Muscle of leg (tissue), 11 donors: ENCODE data around the gene VEGFA. TPM values are rescaled to one million over a fixed set of nuclear protein-coding genes. Genes with fewer than 3 reads are reported as not detected.
A peak's percentile ranks its signal among the peaks of the same experiment; 100 is the strongest.

Source experiments
- DNase-seq: peaks from one replicate; pipeline ENCODE4 v3.0.0; 2013
- H3K27ac ChIP-seq: one replicate; pipeline ENCODE4 v1.5.1; 2013; ENCODE audit warnings: mild to moderate bottlenecking, low read length, control low read depth
- H3K27me3 ChIP-seq: one replicate; pipeline ENCODE4 v1.6.1; 2013; ENCODE audit warnings: low read length; ENCODE audit not compliant: control insufficient read depth, insufficient read depth
- H3K36me3 ChIP-seq: one replicate; pipeline ENCODE4 v1.6.1; 2013; ENCODE audit warnings: low read length; ENCODE audit not compliant: control insufficient read depth, insufficient read depth
- H3K4me1 ChIP-seq: one replicate; pipeline ENCODE4 v1.6.1; 2013; ENCODE audit warnings: low read length; ENCODE audit not compliant: control insufficient read depth, insufficient read depth
- H3K4me3 ChIP-seq: one replicate; pipeline ENCODE4 v1.5.1; 2013; ENCODE audit warnings: low read length, control low read depth
- H3K9me3 ChIP-seq: replicated peaks from 2 replicates; pipeline ENCODE4 v1.6.1; 2013; ENCODE audit warnings: low read depth, low read length; ENCODE audit not compliant: control insufficient read depth
- WGBS: methylation state at CpG from one replicate; pipeline ENCODE4 v1.1.5; 2013; ENCODE audit warnings: missing lambda C conversion rate; ENCODE audit not compliant: insufficient coverage; 5-methylcytosine and 5-hydroxymethylcytosine counted together
- polyA plus RNA-seq, 8 donors: library from polyadenylated mRNA; unstranded; fragments of 120-200 nt; gene quantifications; one replicate each; pipeline versions ENCODE4 v1.2.1 to v1.2.3, GENCODE V29; 2013; ENCODE audit warnings: inconsistent platforms in 1 of 8, low replicate concordance in 1 of 8; ENCODE audit not compliant: insufficient read length in 8 of 8, insufficient read depth in 1 of 8
- total RNA-seq: library from RNA; stranded (reverse); fragments of 120-200 nt; gene quantifications from one replicate; pipeline ENCODE4 v1.2.4, GENCODE V29; 2013

The VEGFA gene
- total and polyA plus RNA-seq, 9 donors, result 59.4 to 89.9 (median 70.1) TPM

DNA sequence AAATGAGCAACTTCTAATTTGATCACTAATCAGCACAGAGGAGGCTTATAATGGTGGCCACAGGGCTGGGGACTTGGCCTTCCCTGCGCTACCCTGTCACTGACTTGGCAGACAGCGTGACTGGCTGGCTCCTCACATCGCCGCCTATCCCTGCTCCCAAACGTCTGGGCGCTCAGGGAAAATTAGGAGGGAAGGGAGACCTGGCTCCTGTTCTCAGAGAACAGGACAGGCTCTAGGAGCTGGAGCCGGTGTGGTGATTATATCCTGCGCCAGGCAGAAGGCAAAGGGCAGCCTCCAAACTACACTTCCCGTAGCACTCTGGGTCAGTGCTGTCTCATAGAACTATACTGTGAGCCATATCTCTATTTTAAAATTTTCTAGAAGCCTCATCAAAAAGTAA is 53.4 kb downstream of the VEGFA start:
- 68% methylated on average over 8 of the region's 9 CpGs for WGBS
- no peak overlapping the region for H3K27ac ChIP-seq
- H3K9me3 ChIP-seq, result no peaks in the 10 kb centered on the region
- no peaks in the 10 kb centered on the region for H3K4me1 ChIP-seq
- DNase-seq, result no peak
- H3K36me3 ChIP-seq, result no peaks in the 10 kb centered on the region
- H3K4me3 ChIP-seq, result no peak overlapping the region
- no peaks in the 10 kb centered on the region for H3K27me3 ChIP-seq

DNA sequence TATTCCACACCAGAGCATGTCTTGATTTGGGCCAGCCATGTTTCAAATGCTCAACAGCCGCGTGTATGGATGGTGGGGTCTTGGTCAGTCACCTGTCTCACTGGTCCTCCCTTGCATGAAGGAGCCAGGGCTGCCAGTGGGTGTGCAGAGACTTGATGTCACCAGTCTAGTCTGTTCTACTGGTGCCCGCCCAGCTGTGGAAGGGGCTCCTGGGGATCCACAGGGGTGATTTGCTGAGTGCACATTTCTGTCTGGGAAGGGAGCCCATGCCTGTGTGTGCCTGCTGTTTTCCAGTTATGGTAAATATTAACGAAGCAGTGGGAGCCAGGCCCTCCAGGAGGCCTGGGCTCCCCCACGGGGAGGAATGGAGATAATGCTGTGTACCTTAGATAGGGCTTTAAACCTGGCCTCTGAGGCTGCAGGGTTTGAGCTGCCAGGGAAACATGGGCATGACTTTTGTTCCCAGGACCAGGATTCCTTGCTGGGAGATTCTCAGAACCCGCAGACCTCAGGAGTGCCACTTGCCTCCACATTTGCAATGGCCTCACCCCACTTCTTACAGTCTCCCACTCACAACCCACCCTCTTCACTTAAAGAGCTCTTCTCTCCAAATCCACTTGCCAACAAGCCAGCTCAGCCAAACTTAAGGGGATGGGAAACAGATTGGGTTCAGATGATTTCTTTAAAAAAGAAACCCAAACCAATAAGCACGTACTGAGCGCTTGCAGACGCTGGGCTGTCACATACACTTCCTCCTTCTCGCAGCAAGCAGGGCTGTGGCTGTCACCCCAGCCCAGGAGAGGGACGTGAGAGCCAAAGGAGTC is 54.1 kb downstream of the VEGFA start:
- H3K27ac ChIP-seq, result no peak overlapping the region
- no peaks in the 10 kb centered on the region for H3K4me1 ChIP-seq
- H3K27me3 ChIP-seq, result no peaks in the 10 kb centered on the region
- WGBS, result 53% methylated on average over 7 of the region's 11 CpGs
- peak; percentile 37 for DNase-seq
- H3K9me3 ChIP-seq, result no peaks in the 10 kb centered on the region
- no peaks in the 10 kb centered on the region for H3K36me3 ChIP-seq
- H3K4me3 ChIP-seq, result no peak overlapping the region

DNA sequence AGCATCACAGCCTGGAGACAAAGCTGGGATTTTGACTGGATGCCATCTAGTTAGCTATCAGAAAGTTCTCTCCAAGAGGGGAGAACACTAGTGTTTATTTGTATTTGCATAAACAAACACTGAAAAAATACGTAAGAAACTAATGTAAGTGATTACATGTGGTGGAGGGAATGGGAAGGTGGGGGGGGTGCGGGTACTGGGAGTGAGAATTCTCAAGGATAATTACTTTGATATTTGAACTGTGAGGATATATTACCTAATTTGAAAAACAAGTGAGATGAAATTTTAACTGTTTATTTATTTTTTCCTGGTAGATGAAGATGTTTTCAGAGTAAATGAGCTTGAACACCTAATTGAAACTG is 54.7 kb downstream of the VEGFA start:
- no peaks in the 10 kb centered on the region for H3K9me3 ChIP-seq
- no peak overlapping the region for H3K4me3 ChIP-seq
- H3K27ac ChIP-seq, result no peak overlapping the region
- WGBS, result no CpG with 5 or more reads among the region's 2 CpGs
- H3K36me3 ChIP-seq, result no peaks in the 10 kb centered on the region
- H3K4me1 ChIP-seq, result no peaks in the 10 kb centered on the region
- no peak for DNase-seq
- no peaks in the 10 kb centered on the region for H3K27me3 ChIP-seq

DNA sequence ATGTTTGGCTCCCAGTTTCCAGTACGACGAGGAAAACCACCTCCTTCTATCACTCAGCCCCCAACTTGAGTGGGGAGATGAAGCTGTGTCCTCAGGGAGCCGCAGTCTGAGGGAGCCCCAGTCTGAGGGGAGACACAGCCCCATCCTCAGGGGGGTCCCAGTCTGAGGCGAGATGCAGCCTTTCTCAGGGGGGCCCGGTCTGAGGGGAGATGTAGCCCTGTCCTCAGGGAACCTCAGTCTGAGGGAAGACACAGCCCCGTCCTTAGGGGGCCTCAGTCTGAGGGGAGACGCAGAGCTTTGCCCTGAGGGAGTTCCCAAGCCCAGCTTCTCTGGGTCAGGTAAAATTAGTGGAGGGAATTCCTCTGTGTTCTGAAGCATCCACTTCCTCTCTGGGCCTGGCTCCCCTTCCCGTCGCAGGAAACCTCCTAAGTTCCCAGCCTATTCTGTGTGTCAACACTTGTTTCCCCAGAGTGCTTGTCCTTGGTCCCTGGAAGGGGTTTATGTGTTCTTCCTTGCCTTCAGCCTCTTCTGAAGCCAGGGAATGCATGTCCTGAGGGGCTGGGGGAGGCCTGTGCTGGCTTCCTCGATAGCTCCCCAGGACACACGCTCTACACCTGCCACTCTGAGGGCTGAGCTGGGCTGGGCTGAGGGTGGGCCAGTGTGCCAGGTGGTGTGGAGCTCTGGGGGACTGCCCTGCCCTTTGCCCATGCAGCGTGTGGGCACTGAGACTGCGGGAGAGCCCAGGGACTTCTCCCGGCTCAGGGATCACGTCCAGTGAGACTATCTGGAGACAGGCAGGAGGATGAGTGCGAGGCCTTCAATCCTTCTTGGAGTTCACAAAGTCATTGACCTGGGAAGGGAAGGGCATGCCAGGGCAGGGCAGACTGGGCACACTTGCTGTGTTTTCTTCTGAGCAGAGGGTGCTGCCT is 55.4 kb downstream of the VEGFA start:
- no peak overlapping the region for H3K27ac ChIP-seq
- whole genome bisulfite sequencing, result 80% methylated on average over 7 of the region's 16 CpGs

DNA sequence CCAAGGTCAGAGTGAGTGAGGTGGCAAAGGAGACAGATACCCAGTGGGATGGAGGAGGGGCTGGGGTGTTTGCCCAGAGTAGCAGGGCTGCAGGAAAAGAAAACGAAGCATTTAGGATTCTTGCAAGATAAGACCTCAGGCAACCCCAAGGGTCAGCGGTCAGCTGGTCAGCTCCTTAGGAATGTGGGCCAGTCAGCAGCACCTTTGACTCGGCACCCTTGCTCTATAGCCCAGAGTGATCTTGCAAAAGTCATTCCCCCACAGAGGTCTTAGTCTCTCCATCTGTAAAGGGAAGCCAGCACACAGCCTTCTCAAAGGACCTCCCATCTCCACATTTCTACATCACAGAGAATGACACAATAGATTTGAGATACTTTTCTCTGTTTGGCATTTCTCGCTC is 56.7 kb downstream of the VEGFA start:
- WGBS, result 72% methylated on average over 3 of the region's 4 CpGs
- peaks cover 6% of the 10 kb centered on the region for H3K27me3 ChIP-seq
- no peak for DNase-seq
- H3K4me3 ChIP-seq, result no peak overlapping the region
- H3K4me1 ChIP-seq, result no peaks in the 10 kb centered on the region
- no peaks in the 10 kb centered on the region for H3K36me3 ChIP-seq
- no peak overlapping the region for H3K27ac ChIP-seq
- H3K9me3 ChIP-seq, result no peaks in the 10 kb centered on the region

More for the DNA sequence above, 55.4 kb downstream of the VEGFA start:
- no peaks in the 10 kb centered on the region for H3K4me1 ChIP-seq
- H3K27me3 ChIP-seq, result no peaks in the 10 kb centered on the region
- no peaks in the 10 kb centered on the region for H3K9me3 ChIP-seq
- no peaks in the 10 kb centered on the region for H3K36me3 ChIP-seq
- no peak overlapping the region for H3K4me3 ChIP-seq
- DNase-seq, result no peak

DNA sequence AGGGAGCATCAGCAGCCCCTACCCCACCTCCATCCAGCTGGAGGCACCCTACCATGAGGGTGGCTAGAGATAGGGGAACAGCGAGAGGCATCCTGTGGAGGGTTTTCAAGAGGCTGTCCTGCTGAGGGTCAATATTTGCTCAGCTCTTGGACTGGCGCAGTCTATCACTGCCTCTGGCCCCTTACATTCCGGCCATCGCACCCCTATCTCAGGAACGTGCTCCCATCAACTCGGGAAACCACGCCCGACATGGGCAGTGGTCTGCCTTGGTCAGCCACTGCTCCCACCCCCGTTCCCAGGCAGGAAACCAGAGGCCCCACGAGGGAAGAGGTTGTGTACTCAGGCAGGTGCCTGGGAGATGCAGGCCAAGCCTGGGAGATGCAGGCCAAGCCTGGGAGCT is 57.9 kb downstream of the VEGFA start:
- no peaks in the 10 kb centered on the region for H3K9me3 ChIP-seq
- H3K27me3 ChIP-seq, result peaks cover 6% of the 10 kb centered on the region
- H3K4me3 ChIP-seq, result no peak overlapping the region
- no peak for DNase-seq
- H3K4me1 ChIP-seq, result no peaks in the 10 kb centered on the region
- no peak overlapping the region for H3K27ac ChIP-seq
- H3K36me3 ChIP-seq, result no peaks in the 10 kb centered on the region
- 75% methylated on average over 9 of the region's 10 CpGs for WGBS

DNA sequence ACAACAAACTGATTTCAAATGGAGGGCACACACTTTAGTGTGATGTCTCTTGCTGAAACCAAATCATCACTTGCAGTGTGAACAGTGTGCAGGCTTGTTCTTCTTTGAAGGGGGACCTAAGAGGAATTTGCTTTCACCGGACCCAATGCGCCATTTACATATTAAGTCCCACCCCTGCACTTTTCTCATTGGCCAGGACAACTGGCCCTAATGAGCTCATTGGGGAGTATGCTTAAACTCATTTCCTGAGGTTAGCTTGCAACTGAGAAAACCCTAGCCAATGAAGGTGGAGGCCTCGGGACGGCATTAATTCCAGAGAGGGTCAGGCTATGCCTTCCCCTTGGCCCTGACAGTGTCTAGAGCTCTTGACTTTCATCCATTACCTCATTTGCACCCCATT is 58.7 kb downstream of the VEGFA start:
- Histone ChIP-seq H3K27ac (no peak overlapping the region), H3K4me3 (no peak overlapping the region), H3K9me3 (no peaks in the 10 kb centered on the region), H3K4me1 (no peaks in the 10 kb centered on the region), H3K36me3 (no peaks in the 10 kb centered on the region), H3K27me3 (peaks cover 6% of the 10 kb centered on the region)
- DNase-seq, result no peak
- 50% methylated on average over 2 of the region's 4 CpGs for WGBS

DNA sequence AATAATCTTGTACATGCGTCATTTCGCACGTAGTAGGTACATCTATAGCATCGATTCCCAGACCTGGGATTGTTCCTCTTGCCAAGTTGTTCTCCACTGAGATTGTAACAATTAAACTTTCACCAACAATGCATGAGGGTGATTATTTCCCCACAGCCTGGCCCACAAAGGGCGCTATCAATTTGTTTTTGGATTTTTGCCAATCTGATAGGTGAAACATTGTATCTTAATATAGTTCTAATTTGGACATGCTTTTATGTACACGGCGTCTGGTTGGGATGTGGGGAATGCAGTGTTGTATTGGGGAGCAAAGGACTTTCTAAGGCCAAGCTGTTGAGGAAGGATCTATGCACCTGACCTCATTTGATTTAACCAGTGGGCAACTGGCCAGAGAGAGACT is 59.5 kb downstream of the VEGFA start:
- no peak overlapping the region for H3K4me3 ChIP-seq
- H3K27ac ChIP-seq, result no peak overlapping the region
- DNase-seq, result no peak
- 90% methylated on average over 4 of the region's 7 CpGs for WGBS
- no peaks in the 10 kb centered on the region for H3K4me1 ChIP-seq
- peaks cover 6% of the 10 kb centered on the region for H3K27me3 ChIP-seq
- no peaks in the 10 kb centered on the region for H3K36me3 ChIP-seq
- H3K9me3 ChIP-seq, result no peaks in the 10 kb centered on the region

DNA sequence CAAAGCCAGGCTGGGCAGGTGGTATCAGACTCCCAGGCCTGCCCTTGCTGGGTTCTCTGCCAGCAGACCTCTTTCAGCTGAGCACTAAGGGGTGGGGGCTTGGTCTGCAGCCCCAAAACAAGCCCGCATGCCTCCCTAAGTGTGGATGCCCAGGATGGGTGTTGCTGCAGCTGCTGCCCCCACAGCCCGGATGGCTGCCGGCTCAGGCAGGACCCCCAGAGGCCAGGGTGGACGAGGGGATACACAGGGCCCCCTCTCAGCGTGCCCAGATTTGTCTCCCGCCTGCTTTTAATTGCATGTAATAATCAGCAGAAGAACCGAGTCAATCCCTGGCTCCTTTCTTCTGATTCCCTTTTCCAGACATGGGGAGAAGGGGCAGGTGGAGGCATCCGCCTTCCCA is 60.8 kb downstream of the VEGFA start:
- peaks cover 6% of the 10 kb centered on the region for H3K27me3 ChIP-seq
- H3K9me3 ChIP-seq, result no peaks in the 10 kb centered on the region
- no peak for DNase-seq
- no peaks in the 10 kb centered on the region for H3K4me1 ChIP-seq
- no peak overlapping the region for H3K4me3 ChIP-seq
- no peaks in the 10 kb centered on the region for H3K36me3 ChIP-seq
- H3K27ac ChIP-seq, result no peak overlapping the region
- WGBS, result 30% methylated on average over 4 of the region's 8 CpGs

DNA sequence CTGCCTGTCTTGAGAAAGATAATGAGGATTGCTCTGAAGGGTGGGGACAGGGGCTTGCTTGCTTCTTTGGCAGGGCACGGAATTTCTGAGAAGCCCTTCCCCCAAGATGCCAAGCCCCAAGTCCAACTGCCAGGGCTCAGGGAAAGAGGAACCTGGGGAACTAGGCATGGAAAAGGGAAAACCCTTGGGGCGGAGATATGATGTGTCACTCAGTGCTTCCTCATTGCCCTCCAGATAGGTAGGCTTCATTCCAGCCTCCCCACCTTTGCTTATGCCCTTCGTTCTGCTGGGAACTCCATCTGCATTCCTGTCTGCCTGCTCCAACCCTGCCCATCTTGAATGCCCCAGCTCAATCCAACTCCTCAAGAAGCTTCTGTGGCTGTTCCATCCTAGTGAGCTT is 61.2 kb downstream of the VEGFA start:
- WGBS, result 77% methylated on average over 2 of the region's 3 CpGs
- DNase-seq, result no peak
- peaks cover 6% of the 10 kb centered on the region for H3K27me3 ChIP-seq
- H3K4me3 ChIP-seq, result no peak overlapping the region
- no peaks in the 10 kb centered on the region for H3K36me3 ChIP-seq
- no peaks in the 10 kb centered on the region for H3K9me3 ChIP-seq
- no peak overlapping the region for H3K27ac ChIP-seq
- H3K4me1 ChIP-seq, result no peaks in the 10 kb centered on the region
